Epithelial cell of esophagus (primary cell): ENCODE results near the gene ATAD5.

Experiments used
- DNase-seq: peaks from one replicate; pipeline ENCODE4 v3.0.0; 2010; ENCODE audit warnings: low read depth
- H3K4me3 ChIP-seq: 2 replicates; pipeline ENCODE4 v1.5.1; 2011; ENCODE audit warnings: mild to moderate bottlenecking, low read length, control low read depth
- TF ChIP-seq, protein P1 (sequence below): IDR thresholded peaks from 2 replicates; pipeline ENCODE4 v1.5.1; 2011; ENCODE audit warnings: low read depth, mild to moderate bottlenecking, low read length, control low read depth, inconsistent platforms; ENCODE audit not compliant: insufficient read depth; ENCODE audit errors: missing control alignments

Gene ATAD5

GRCh38 chr17:30824002-30824355 lies 7.8 kb upstream of the ATAD5 start:
- H3K4me3 ChIP-seq: peak overlapping the region; percentile 84
- DNase-seq: peak; percentile 26
- TF ChIP-seq, protein P1, sequence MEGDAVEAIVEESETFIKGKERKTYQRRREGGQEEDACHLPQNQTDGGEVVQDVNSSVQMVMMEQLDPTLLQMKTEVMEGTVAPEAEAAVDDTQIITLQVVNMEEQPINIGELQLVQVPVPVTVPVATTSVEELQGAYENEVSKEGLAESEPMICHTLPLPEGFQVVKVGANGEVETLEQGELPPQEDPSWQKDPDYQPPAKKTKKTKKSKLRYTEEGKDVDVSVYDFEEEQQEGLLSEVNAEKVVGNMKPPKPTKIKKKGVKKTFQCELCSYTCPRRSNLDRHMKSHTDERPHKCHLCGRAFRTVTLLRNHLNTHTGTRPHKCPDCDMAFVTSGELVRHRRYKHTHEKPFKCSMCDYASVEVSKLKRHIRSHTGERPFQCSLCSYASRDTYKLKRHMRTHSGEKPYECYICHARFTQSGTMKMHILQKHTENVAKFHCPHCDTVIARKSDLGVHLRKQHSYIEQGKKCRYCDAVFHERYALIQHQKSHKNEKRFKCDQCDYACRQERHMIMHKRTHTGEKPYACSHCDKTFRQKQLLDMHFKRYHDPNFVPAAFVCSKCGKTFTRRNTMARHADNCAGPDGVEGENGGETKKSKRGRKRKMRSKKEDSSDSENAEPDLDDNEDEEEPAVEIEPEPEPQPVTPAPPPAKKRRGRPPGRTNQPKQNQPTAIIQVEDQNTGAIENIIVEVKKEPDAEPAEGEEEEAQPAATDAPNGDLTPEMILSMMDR: no peak

DNA sequence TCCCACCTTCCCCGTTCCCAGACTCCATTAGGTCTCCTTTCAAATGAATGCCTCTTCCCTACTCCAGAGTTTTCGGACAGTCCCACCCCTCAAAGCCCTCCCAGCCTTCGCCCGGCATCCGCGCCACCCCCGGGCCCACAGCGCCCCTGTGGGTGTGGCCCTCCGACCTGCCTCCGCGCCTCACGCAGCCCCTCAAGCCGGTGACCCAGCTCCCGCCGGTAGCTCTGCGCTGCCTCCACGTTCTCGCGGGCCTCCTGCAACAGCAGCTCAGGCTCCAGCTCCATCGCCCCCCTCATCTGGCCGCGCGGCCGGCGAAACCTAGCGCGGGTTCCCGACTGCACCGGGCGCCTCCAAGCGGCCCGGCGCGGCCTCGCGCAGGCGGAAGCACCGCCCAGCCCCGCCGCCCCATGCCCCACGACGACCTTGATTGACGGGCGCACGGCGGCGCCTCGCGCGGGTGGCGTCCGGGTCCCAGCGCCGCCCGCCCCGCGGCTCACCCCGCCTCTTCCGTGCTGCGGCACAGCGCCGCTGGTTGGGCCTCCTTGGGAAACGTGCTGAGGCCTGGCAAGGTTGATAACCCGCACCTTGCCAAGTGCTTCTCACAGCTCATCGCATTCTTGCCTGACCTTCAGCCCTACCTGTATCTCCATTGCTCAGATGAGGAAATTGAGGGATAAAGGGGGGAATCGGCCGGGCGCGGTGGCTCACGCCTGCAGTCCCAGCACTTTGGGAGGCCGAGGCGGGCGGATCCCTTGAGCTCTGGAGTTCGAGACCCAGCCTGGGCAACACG lies 7.2 kb upstream of the ATAD5 start, which contains the start of gene CRLF3:
Gene CRLF3 (minus strand): TSS at position 337 of the 790 bp plus-strand sequence. CDS start 41 bp downstream, at position 296.
- H3K4me3 ChIP-seq: peak within 1 kb of the TSS; percentile 84
- TF ChIP-seq, protein P1: peak; percentile 29
- peak; percentile 94 for DNase-seq

GRCh38 chr17:30827082-30827481 lies 4.7 kb upstream of the ATAD5 start:
- no peak for DNase-seq
- TF ChIP-seq, protein P1: no peak
- H3K4me3 ChIP-seq: no peak overlapping the region

GRCh38 chr17:30829022-30829421 lies 2.7 kb upstream of the ATAD5 start:
- TF ChIP-seq, protein P1: no peak
- H3K4me3 ChIP-seq: no peak overlapping the region
- DNase-seq: no peak

- DNase-seq: peak; percentile 9
- peak overlapping the region; percentile 92 for H3K4me3 ChIP-seq
- TF ChIP-seq, protein P1: no peak
These were observed 509 bp upstream of the ATAD5 start for GRCh38 chr17:30831257-30831656.

- H3K4me3 ChIP-seq: peak overlapping the region; percentile 92
- no peak for DNase-seq
- TF ChIP-seq, protein P1: no peak
These were observed 815 bp downstream of the ATAD5 start for GRCh38 chr17:30832438-30833124.
